Smooth muscle cell of the umbilical artery (primary cell): Measurements from ENCODE around the gene BEX5. TPM values are rescaled to one million over a fixed set of nuclear protein-coding genes. Genes with fewer than 3 reads are reported as not detected.

ENCODE experiments used
- total RNA-seq: library from RNA; depleted of rRNA; stranded (reverse); fragments of >200 nt; gene quantifications from 2 replicates; pipeline ENCODE4 v1.2.3, GENCODE V29; 2014

BEX5 gene
- not detected in 2 replicates for total RNA-seq

DNA sequence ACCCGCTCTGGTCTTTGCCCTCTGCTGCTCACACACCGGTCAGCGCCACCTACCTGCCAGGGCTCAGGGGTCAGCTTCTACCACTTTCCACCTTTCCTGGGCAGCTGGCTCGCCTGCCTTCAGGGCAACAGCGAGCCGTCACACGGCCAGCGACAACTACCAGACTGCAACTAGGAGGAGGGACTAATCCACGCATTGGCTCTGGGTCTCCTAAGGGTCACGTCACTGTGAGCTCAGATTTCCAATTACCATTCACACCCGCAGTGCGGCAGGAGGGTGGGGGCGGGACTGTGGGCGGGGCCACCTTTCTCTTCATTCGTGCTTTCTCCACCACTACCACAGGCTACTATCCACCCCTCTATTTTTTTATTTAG is at the start of gene BEX5:
BEX5 (minus strand) TSS at position 172 of the 374 bp plus-strand sequence. CDS start 1,712 bp downstream, outside the sequence.

GRCh38 chrX:102142274-102142673 is 13.5 kb downstream of the BEX5 start, which contains the start of gene TCEAL6:
TCEAL6 (minus strand) TSS chrX:102142481.

GRCh38 chrX:102125436-102125835 is 30.3 kb downstream of the BEX5 start, which contains the start of gene TCEAL2:
TCEAL2 (plus strand) TSS chrX:102125679; CDS start chrX:102126831, 1,152 bp downstream.

Other genes with a start within 250 kb of the BEX5 start
- 0.23 and 0.30 TPM in 2 replicates for gene ZMAT1, start 223.9 kb downstream of the BEX5 start, total RNA-seq
- gene TCEAL2, start 30.3 kb downstream of the BEX5 start, total RNA-seq = not detected in 2 replicates
- not detected in 2 replicates for gene TCEAL6, start 13.5 kb downstream of the BEX5 start, total RNA-seq
- not detected in 2 replicates for gene TCP11X1, start 59.3 kb upstream of the BEX5 start, total RNA-seq
- gene NXF2, start 91.2 kb upstream of the BEX5 start, total RNA-seq = not detected in 2 replicates